PFSK-1 (cell line): ENCODE measurements around the gene PEX26.

ENCODE experiments used
- POLR2AphosphoS5 ChIP-seq: IDR thresholded peaks from 2 replicates; pipeline ENCODE4 v1.6.1; 2012; ENCODE audit warnings: low read depth, mild to moderate bottlenecking, control low read depth, low read length, moderate library complexity
- TAF1 ChIP-seq: IDR thresholded peaks from 2 replicates; pipeline ENCODE4 v1.6.1; 2012; ENCODE audit warnings: low read length, control low read depth, borderline replicate concordance; ENCODE audit not compliant: insufficient read depth
- TF ChIP-seq, protein P1 (sequence below), 2 experiments: IDR thresholded peaks; 2 replicates each; pipeline versions ENCODE4 v1.6.1 to v1.8.0; 2011 to 2012; ENCODE audit warnings: low read depth in 2 of 2, low read length in 2 of 2, control low read depth in 1 of 2, inconsistent platforms in 1 of 2, mild to moderate bottlenecking in 1 of 2, moderate library complexity in 1 of 2; ENCODE audit not compliant: insufficient read depth in 1 of 2

DNA sequence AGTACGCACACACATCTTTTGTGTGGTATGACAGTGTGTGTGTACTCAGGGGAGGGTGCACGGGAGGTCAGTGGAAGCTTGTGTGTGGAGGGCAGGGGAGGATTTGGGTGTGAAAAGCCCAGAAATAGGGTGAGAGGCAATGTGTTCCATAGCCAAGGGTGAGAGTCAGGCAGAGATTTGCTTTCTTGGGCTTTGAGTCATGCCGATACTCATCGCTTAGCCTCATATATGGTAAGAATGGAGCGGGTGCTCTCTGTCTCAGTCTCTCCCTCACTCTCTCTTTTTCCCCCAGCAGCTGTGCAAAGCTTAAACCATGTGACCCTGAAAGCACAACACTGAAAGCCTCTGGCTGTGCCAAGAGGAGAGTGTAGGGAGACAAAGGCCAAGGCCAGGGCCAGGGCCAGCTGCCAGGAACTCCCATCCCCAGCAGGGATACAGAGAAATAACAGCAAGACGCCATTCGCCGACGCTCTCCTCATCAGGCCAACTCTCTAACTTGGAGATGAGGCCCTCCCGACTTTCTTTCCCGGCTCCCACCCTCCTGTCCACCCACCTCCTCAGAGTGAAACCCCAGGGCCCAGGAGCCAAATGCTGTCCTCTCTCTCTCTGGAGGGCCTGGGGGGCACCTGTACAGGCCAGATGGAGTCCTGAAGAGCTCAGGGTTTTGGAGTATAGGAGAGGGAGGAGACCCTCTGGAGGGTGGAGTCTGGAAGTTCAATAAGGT is 33.1 kb upstream of the PEX26 start:
- TF ChIP-seq, protein P1, sequence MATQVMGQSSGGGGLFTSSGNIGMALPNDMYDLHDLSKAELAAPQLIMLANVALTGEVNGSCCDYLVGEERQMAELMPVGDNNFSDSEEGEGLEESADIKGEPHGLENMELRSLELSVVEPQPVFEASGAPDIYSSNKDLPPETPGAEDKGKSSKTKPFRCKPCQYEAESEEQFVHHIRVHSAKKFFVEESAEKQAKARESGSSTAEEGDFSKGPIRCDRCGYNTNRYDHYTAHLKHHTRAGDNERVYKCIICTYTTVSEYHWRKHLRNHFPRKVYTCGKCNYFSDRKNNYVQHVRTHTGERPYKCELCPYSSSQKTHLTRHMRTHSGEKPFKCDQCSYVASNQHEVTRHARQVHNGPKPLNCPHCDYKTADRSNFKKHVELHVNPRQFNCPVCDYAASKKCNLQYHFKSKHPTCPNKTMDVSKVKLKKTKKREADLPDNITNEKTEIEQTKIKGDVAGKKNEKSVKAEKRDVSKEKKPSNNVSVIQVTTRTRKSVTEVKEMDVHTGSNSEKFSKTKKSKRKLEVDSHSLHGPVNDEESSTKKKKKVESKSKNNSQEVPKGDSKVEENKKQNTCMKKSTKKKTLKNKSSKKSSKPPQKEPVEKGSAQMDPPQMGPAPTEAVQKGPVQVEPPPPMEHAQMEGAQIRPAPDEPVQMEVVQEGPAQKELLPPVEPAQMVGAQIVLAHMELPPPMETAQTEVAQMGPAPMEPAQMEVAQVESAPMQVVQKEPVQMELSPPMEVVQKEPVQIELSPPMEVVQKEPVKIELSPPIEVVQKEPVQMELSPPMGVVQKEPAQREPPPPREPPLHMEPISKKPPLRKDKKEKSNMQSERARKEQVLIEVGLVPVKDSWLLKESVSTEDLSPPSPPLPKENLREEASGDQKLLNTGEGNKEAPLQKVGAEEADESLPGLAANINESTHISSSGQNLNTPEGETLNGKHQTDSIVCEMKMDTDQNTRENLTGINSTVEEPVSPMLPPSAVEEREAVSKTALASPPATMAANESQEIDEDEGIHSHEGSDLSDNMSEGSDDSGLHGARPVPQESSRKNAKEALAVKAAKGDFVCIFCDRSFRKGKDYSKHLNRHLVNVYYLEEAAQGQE (IDR thresholded peaks at IDR 0.05; ENCODE audit: insufficient read depth in 1 of 2, low read depth in 2 of 2, low read length in 2 of 2): no peak
- TF ChIP-seq POLR2AphosphoS5: no peak
- no peak for TF ChIP-seq TAF1
